ENCODE data around the gene CCM2.
"Not testable (repeated sequence)": the region's sequence is repeated elsewhere in the genome, so short reads cannot be mapped to it uniquely, and the experiment has no call there.

Gene CCM2

DNA sequence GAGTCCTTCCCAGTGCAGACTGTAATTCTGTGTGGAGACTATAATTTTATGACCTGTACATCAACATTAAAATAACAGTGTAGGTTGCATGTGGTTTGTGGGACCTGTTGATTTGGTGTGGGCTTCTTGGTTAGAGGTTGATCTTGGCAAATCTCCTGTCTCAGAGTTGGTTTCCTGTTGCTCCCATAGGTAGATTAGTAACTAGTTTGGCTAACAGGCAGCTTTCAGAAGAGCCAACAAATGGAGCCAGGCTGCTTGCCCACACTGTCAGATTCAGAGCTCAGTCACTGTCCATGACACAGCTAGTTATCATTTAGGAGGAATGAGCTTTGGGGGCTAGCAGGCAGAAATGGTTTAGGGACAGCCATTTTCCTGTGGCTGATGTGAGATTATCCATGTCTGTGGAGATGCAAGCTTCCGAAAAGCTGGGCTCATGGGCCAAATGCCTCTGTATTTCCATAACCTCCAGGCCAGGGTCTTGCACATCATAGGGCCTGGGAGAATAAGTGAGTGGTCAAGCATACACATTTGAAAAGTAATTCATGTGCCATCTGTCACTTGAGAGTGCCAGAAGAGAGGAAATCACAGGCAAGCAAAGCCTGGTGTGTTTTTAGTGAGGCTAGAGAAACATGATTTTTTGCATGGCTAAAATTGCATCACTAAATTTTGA lies 33.4 kb downstream of the CCM2 start:
- no peak for DNase-seq (ENCODE audit: low spot score)

DNA sequence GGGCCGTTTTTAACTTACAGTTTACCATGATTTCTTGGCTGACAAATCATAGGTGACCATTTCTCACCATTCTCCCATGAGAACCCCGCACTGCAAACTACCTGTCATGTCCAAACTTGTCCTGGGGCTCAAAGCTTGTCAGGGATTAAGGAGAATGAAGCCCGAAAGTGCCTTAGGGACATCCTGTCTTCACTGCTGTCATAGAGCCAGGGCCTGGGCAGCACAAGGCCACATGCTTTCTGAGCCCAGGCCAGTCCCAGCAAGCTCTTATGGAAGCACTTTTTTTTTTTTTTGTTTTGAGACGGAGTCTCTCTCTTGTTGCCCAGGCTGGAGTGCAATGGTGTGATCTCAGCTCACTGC lies 33.9 kb downstream of the CCM2 start:
- no peak for DNase-seq (ENCODE audit: low spot score)

DNA sequence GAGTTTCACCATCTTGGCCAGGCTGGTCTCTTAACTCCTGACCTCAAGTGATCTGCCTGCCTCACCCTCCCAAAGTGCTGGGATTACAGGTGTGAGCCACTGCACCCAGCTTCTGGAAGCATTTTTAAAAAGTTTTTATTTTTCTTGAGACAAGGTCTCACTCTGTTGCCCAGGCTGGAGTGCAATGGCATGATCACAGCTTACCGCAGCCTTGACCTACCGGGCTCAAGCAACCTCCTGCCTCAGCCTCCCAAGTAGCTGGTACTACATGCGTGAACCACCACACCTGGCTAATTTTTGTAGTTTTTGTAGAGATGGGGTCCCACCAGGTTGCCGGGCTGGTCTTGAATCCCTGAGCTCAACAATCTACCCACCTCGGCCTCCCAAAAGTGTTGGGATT lies 34.7 kb downstream of the CCM2 start:
- DNase-seq (ENCODE audit: low spot score), result not testable (repeated sequence)

DNA sequence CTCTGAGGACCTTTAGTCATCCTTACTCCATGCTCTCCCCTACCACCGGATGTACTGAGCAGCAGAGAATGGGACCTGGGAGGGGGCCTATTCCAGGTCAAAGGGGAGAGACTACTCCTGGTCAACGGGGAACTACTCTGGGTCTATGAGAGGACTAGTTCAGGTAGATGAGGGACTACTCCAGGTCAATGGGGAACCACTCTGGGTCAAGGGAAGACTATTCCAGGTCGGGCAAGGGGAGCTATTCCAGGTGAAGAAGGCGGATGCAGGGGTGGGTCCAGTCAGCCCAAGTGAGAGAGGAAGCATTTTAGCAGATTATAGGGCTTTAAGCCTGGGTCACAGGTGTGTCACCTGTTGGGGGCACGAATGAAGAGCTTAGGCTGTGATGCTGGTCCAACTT lies 35.4 kb downstream of the CCM2 start:
- DNase-seq (ENCODE audit: low spot score), result no peak

DNA sequence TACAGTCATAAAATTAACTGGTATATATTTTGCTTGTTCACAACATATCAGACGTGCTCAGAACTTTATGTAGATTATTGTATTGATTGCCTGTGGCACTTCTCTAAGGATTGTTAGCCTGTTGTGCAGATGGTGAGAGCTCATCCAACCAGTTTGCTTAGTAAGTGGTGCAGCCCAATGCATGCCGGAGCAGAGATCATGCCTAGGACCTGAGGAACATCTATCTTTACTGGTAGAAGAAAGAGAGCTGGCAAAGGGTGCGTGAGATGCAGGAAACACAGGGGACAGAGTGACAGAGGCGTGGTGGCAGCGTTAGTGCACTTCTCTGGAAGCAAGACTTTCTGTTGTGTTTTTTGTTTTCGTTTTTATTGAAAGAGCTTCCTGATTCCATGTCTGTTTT lies 35.9 kb downstream of the CCM2 start:
- no peak for DNase-seq (ENCODE audit: low spot score)

DNA sequence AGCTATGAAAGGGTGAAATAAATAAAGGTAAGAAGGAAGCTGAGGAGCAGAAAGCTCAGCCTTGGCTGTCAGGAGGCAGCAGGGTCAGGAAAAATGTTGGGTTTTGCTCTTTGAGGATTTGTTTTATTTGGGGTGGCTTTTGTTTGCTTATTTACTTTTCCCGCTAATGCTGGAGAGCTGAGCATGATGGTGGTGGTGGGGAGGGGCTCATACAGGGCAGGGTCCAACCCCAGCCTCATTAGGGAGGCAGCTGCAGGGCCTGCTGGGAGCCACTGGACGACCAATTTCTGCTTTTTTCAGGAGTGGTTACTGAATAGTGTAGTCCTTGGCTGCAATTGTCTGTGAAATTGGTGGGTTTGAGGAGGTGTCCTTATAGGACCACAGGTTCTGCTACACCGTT lies 36.3 kb downstream of the CCM2 start:
- no peak for DNase-seq (ENCODE audit: low spot score)

DNA sequence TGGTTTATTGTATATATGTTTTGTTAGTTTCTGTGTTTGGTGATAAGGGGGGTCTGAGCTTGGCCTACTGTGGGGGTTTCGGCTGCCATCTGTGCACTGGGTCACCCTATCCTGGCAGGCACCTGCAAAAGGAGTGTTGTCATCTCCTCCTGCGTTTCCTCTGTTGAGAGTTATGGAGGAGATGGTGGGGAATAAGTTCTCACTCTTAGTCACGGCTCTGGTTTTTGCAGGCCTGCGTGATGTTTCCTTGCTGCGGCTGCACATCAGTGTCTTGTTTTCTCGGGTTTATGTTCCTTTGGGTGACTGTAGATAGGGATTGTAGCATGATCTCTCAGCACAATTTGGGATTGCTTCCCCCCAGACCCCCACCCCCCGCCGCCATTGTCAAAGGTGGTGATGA lies 36.8 kb downstream of the CCM2 start:
- DNase-seq (ENCODE audit: low spot score), result no peak

DNA sequence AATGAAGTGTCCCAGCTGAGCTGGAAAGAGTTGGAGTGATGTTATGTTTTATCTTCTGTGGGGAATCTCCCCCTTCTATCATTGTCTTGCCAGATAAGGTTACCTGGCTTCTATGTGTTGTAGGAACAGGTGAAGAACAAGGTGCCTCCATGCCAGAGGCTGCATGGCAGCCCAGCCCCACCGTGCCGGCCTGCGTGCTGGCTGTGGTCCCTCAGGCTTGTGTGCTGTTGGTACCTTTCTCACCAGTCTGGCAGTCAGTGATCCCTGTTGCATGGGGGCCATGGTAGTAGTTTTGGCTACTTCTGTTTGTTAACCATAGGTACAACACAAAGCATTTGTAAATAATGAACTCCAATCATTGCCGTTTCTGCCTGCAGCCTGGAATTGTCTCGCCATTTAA lies 37.9 kb downstream of the CCM2 start:
- no peak for DNase-seq (ENCODE audit: low spot score)

DNA sequence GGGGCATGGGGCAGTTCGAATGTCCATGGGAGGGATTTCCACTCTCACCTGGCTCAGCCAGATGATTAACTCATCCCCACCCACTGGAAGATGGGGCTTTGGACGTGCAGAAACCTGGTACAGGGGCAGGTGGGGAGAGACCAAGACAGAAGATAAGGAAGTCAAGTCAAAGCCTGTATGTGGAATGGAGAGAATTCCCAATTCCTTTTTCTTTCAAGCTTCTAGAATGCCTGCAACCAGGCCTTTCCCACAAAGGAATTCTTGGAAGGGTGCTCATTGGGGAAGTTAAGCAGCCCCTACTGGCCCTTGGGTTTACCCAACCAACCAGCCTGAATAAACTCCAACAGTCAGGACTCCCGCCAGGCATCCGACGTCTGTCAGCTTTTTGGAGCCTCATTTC lies 39.1 kb downstream of the CCM2 start:
- no peak for DNase-seq (ENCODE audit: low spot score)

DNA sequence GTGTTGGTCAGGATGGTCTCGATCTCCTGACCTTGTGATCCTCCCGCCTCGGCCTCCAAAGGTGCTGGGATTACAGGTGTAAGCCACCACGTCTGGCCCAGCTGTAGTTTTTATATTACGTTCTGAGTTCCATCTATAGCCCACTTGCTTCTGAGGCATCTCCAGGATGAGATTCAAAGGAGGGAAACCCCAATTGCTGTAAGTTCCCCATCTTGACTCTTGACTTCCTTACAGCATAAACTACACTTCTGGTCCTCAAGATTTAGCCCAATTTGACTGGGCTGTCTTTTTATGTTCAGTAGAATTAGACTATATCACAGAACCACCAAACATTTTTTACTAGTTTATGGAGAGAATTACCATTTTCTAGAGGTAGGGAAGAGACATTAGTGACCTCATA lies 44.3 kb downstream of the CCM2 start:
- no peak for DNase-seq (ENCODE audit: low spot score)

DNA sequence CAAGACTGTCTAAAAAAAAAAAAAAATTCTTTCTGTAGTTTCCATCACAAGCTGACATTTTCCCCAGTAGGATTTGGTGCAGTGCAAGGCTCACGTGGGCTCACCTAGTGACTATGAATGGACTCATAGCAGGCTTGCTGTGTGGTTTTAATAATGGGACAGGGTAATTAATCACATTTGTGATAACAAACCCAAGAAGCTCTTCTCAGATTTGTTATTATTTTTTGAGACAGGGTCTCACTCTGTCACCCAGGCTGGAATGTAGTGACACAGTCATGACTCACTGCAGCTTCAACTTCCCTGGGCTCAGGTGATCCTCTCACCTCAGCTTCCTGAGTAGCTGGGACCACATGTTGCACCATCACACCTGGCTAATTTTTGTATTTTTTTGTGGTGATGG lies 48.7 kb downstream of the CCM2 start:
- DNase-seq (ENCODE audit: low spot score), result no peak

DNA sequence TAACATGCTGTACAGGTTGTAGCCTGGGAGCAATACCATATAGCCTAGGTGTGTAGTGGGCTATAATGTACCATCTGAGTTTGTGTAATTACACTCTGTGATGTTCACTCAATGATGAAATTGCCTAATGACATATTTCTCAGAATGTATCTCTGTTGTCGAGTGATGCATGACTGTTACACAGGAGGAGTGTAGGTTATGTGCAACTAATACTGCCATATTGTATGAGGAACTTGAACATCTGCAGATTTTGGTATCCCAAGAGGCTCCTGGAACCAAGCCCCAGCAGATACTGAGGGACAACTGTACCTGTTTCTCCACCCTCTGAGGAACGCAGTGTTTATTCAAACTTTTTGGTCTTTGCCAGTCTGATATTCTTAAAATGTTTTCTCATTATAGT lies 50.2 kb downstream of the CCM2 start:
- no peak for DNase-seq (ENCODE audit: low spot score)

DNA sequence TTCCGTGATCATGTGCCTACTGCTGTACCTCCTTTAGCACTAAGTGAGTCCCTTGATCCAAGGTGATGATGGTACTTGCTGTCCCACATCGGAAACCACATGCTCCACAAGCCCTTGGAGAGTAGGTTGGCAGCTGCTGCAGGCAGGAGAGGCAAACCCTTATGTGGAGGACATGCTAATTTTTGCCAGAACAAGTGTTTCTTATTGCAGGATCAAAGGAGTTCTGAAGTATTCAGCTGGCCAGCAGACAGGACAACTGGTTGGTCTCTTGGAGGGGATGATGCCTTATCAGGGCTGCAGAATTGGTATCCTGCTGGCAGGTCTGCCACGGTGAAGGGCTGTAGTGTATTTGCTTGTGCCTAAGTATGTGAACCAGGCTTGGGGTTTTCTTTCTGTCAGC lies 52.0 kb downstream of the CCM2 start:
- no peak for DNase-seq (ENCODE audit: low spot score)

DNA sequence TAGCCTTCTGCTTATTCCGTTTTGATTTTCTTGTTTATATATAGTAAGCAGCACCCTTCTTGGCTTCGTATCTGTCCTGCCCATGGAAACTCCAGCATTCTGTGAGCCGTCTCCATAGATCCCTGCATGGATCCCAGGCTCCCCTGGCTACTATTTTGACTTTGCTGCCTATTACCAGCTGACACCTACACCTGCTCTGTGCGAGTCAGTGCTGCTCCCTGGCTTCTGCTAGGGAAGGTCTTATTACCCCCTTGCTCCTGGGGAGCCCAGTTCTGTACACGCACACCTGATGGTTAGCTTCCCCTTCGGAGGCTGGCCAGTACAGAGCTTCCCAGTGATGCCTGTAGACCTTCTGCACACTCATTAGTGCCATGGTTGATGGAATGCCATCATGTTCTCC lies 53.4 kb downstream of the CCM2 start:
- DNase-seq (ENCODE audit: low spot score), result no peak

DNA sequence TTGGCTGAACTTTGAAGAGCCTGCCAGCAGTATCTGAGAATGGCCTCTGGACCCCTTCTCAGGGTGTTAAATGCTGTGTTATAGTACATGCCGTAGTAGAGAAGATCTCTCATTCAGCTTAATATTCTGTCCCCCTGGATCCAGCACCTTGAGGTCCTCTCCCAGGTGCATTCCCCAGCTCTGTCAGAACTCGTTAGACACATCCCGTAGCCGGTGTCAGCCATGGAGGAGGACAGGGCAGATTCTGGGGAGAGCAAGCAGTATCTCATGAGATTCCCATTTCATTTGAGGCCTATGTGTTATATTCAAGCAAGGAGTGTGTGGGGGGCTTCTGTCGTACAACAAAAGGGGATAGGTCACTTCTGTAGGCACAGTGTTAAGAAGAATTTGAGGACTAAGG lies 53.9 kb downstream of the CCM2 start:
- DNase-seq (ENCODE audit: low spot score), result no peak

DNA sequence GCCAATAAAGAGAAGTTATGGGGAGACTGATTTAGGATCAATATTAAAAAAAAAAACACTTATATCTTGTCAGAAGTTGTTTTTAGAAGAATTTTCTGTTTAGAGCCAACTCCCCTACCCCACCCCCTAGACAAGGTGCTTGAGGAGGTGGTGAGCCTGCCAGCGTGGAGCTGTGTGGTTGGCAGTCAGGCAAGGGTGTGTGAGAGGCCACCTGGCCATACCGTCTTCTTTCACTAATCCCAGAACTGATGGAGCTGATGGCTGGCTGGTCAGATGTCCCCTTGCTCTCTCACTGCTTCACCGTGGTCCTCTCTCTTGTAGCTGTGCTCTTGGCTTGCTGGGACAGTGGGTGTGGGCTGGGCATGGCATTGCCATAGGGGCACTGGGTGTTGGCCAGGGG lies 54.4 kb downstream of the CCM2 start:
- DNase-seq (ENCODE audit: low spot score), result no peak

DNA sequence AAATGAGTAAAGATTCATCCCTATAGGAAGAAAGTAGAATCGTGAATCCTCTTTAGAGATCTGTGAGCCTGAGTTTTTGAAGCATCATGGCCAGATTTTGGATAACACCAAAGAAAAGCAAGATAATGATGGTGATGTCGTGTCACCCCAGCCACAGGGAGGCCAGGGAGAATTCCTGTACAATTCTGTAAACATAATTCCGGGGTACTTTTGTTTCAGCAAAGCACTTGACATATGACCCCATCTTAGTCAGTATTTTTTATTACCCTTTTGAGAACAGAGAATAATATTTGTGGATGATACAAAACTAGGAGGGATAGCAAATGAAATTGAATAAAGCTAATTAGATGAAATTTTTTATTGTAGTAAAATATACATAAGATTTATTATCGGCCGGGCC lies 55.0 kb downstream of the CCM2 start:
- DNase-seq (ENCODE audit: low spot score), result no peak

DNA sequence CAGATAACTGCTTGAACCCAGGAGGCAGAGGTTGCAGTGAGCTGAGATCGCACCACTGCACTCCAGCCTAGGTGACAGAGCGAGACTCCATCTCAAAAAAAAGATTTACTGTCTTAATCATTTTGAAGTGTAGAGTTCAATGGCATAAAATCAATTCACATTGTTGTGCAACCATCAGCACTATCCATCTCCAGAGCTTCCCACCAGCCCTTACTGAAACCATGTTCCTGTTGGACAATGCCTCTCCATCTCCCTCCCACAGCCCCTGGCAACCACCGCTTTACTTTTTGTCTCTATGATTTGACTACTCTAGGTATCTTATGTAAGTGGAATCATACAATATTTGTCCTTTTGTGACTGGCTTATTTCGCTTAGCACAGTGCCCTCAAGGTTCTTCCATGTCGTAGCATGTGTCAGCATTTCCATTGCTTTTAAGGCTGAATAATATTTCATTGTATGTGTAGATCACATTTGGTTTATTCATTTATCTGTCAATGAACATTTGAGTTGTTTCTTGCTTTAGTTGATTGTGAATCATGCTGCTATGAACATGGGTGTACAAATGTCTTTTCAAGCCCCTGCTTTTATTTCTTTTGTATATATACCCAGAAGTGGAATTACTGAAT lies 55.7 kb downstream of the CCM2 start:
- DNase-seq (ENCODE audit: low spot score), result no peak

DNA sequence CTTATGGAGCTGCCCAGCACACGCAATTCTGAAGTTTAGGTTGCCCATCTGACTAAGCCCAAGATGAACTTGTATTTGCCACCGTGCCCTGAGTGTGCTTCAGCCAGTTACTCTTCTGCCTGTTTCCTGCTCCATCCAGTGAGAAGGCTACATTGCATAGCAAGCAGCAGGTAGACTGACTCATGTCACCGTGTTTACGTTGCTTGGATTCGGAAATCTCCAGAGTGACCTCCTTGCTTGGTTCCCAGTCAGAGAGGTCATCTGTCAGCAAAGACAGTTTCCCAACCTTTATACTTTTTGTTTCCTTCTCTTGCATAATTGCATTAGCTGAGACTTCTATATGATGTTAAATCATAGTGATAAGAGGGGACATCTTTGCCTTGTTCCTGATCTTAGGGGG lies 57.9 kb downstream of the CCM2 start:
- DNase-seq (ENCODE audit: low spot score), result no peak

DNA sequence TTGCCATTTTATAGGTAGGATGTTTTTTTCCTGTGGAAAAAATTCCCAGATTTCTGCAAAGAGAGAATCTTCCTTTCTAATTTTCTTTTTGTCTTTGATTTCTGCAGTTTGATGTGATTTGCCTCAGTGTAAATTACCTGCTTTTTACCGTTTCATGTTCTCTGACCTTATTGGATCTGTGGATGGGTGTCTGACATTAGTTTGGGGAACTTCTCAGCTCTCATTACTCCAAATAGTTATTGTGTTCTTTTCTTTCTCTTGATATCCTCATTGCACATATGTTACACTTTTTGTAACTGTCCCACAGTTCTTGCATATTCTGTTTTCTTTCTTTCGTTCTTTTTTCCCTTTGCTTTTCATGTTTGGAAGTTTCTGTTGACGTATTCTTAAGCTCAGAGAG lies 60.3 kb downstream of the CCM2 start:
- DNase-seq (ENCODE audit: low spot score), result no peak

DNA sequence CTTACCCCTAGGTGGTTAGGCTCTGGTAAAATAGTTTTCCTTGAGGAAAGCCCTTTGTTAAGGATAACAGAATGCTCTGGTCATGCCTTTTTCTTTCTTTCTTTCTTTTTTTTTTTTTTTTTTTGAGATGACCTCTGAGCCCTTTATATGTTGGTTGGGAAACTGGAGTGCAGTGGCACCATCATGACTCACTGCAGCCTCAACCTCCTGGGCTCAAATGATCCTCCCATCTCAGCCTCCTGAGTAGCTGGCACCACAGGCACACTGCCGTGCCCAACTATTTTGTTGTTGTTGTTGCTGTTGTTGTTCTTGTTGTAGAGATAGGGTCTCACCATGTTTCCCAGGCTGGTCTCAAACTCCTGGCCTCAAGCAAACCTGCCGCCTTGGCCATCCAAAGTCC lies 61.4 kb downstream of the CCM2 start:
- DNase-seq (ENCODE audit: low spot score), result no peak

DNA sequence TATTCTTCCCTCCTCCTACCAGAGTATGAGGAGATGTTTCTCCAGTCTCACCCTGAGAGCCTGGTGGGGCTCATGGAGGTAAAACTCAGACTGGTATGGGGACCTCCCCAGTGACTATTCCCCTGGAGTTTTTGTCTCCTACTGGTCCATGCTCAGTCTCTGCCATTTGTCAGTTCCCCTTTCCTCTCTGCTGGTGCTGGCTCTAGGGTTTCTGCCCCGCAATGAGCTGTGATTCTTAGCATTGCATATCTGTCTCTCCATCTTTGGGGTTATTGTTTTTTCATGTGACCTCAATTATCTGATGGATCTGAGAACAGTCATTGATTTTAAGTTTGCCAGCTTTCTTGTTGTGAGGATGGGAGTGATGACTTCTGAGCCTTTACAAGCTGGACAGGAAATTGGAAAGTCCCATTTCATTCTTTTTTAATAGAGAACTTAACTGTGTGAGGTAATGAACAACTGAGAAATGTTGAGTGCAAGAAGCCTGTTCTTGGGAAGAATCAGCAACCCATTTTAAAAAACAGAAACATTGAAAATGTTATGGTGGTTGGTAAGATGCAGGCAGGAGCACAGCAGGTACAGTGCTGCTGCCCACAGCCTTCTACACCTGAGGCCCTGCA lies 61.9 kb downstream of the CCM2 start:
- DNase-seq (ENCODE audit: low spot score), result no peak

DNA sequence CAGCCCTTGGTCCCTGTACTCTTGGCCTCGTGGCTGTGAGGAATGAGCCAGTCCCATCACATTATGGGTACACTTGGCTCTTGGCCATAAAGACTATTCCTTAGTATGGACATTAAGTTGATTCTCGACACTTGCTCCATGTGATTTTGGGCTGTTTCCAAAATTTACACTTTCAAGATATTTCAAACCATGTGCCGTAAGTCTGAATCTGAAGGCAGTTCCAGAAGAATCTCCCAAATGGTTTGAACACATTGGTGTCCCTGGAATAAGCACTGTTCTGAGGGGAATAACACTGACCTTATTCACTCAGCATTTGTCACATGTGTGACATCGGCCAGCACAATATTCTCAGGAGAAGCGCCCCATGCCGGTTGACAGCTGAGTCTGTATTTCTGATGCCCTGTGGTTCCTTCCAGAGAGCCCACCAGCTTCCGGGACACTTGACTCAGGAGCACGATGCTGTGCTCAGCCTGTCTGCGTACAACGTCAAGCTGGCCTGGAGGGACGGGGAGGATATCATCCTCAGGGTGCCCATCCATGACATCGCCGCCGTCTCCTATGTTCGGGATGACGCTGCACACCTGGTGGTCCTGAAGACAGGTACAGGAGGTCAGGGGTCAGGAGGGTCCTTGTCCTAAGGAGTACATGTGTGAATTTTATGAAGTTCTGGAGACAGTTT lies 64.2 kb downstream of the CCM2 start:
- no peak for DNase-seq (ENCODE audit: low spot score)

Measured in putamen (tissue), 1 donor.